ENCODE results near the gene ZNF599. TPM values are rescaled to one million over a fixed set of nuclear protein-coding genes. Genes with fewer than 3 reads are reported as not detected.
A peak's percentile ranks its signal among the peaks of the same experiment; 100 is the strongest.

ZNF599 gene
- total and polyA plus RNA-seq, 9 donors: 6.0 to 10.4 (median 9.2) TPM

- Histone ChIP-seq H3K9me3 (peaks cover 0 to 8% of the 10 kb centered on the region in 2 donors), H3K27me3 (no peaks in the 10 kb centered on the region), H3K36me3 (no peaks in the 10 kb centered on the region), H3K4me3 (peak overlapping the region; percentile 70), H3K4me1 (ENCODE audit: insufficient read depth) (peaks cover 19% of the 10 kb centered on the region), H3K27ac (peak overlapping the region; percentile 88 to 89)
- intact Hi-C loops (cut with DNase I): no loop called here
- TF ChIP-seq POLR2A (IDR thresholded peaks at IDR 0.05): no peak
- no peak for TF ChIP-seq EP300 (IDR thresholded peaks at IDR 0.05)
- TF ChIP-seq, protein P1, sequence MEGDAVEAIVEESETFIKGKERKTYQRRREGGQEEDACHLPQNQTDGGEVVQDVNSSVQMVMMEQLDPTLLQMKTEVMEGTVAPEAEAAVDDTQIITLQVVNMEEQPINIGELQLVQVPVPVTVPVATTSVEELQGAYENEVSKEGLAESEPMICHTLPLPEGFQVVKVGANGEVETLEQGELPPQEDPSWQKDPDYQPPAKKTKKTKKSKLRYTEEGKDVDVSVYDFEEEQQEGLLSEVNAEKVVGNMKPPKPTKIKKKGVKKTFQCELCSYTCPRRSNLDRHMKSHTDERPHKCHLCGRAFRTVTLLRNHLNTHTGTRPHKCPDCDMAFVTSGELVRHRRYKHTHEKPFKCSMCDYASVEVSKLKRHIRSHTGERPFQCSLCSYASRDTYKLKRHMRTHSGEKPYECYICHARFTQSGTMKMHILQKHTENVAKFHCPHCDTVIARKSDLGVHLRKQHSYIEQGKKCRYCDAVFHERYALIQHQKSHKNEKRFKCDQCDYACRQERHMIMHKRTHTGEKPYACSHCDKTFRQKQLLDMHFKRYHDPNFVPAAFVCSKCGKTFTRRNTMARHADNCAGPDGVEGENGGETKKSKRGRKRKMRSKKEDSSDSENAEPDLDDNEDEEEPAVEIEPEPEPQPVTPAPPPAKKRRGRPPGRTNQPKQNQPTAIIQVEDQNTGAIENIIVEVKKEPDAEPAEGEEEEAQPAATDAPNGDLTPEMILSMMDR (IDR thresholded peaks at IDR 0.05): no peak
- 13 to 16% (median 14%) methylated on average over 16 of the region's 16 CpGs for WGBS, 3 donors
- no peak for DNase-seq
Measured at GRCh38 chr19:34734537-34735103, 38.4 kb downstream of the ZNF599 start.

DNA sequence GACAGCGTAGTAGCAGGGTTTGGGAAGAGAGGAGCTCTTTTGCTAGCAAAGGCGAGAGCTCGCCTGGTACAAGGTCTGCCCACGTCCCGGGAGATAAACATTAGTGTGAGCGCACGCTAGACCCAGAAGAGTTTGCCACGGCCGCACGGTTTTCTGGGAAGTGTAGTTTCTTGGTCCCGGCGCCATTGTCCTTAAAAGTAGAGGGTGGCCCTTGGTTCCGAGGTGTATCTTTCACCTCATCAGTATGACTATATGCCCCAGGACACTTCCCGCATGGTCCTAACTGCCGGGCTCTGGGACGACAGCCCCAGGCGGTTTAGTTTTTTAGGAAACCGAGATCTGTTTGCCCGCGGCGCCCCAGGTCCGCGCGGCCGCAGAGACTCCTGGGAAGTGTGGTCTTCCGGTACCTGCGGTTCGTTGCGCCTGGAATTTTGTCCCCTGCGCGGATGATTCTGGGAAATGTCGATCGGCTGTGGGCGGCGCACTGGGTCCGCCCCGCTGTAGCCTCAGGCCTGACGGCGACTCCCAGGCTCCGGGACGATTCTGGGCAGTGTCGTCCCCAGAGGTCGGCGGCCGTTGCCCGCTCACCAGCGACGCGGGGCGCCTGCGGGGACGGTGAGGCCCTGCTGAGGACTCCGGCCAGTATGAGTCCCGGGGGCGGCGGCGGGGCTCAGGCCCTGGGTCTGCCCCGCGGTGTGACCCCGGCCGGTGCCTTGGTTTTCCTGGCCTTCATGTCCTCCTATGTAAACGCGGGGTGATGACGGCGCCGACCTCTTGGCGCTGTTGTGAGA lies 39.1 kb downstream of the ZNF599 start, which contains the start of gene ZNF181:
Gene ZNF181, plus strand, starts transcription at position 498 of the 791 bp plus-strand sequence. CDS start 795 bp downstream, outside the sequence.
- DNase-seq: peak; percentile 79 to 89 (median 85)
- Histone ChIP-seq H3K4me1 (ENCODE audit: insufficient read depth) (peaks cover 19% of the 10 kb centered on the region), H3K27ac (peak within 1 kb of the TSS; percentile 88 to 89), H3K36me3 (no peaks in the 10 kb centered on the region), H3K9me3 (peaks cover 0 to 8% of the 10 kb centered on the region in 2 donors), H3K27me3 (no peaks in the 10 kb centered on the region), H3K4me3 (peak within 1 kb of the TSS; percentile 70)
- 0% methylated on average over 55 to 67 of the region's 67 CpGs for WGBS, 3 donors
- intact Hi-C loops (cut with DNase I): no loop called here
- TF ChIP-seq EP300 (IDR thresholded peaks at IDR 0.05) (no peak), POLR2A (IDR thresholded peaks at IDR 0.05) (peak; percentile 71)
- TF ChIP-seq, protein P1 (IDR thresholded peaks at IDR 0.05): no peak

DNA sequence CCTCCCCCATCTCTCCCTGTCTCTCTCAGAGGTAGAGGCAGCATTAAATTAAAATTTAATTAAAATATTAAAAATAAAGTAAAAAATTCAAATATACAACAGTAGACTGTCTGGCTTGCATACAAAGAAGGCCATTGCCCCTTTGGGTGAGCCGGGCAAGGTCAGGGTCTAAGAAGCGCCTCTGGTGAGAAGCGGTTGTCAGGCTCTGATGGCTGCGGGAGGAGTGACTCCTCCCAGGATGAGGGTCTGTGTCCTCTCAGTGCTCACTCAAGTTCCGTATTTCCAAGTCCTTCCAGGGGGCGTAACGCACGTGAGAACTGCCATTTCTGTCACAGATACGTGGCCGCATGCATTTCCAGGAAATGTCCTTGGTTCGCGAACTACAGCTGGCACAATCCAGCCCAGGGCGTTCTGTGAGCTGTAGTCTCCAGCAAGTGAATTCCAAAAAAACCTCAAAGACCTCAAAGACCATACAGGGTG lies 39.7 kb downstream of the ZNF599 start:
- Histone ChIP-seq H3K36me3 (no peaks in the 10 kb centered on the region), H3K27ac (peak overlapping the region; percentile 88 to 89), H3K4me1 (ENCODE audit: insufficient read depth) (peaks cover 19% of the 10 kb centered on the region), H3K4me3 (peak overlapping the region; percentile 70), H3K9me3 (peaks cover 0 to 6% of the 10 kb centered on the region in 2 donors), H3K27me3 (no peaks in the 10 kb centered on the region)
- TF ChIP-seq, protein P1 (IDR thresholded peaks at IDR 0.05): no peak
- TF ChIP-seq POLR2A (IDR thresholded peaks at IDR 0.05): peak; percentile 32
- WGBS, 3 donors: 0 to 1% (median 0%) methylated on average over 13 of the region's 13 CpGs
- intact Hi-C loops (cut with DNase I): no loop called here
- no peak for DNase-seq

GRCh38 chr19:34732612-34733211 lies 40.3 kb downstream of the ZNF599 start:
- H3K4me3 ChIP-seq: peak overlapping the region; percentile 70
- H3K27me3 ChIP-seq: no peaks in the 10 kb centered on the region
- no peaks in the 10 kb centered on the region for H3K36me3 ChIP-seq
- DNase-seq: peak in 4 of 5 donors; percentile 26 to 40 (median 38)
- intact Hi-C loops (cut with DNase I): no loop called here
- 30 to 51% (median 39%) methylated on average over 15 of the region's 15 CpGs for WGBS, 3 donors
- H3K9me3 ChIP-seq: peaks cover 0 to 3% of the 10 kb centered on the region in 2 donors
- H3K27ac ChIP-seq: peak overlapping the region in 1 of 2 donors; percentile 89
- peaks cover 19% of the 10 kb centered on the region for H3K4me1 ChIP-seq (ENCODE audit: insufficient read depth)
- TF ChIP-seq POLR2A (IDR thresholded peaks at IDR 0.05) (no peak), EP300 (IDR thresholded peaks at IDR 0.05) (no peak)
- TF ChIP-seq, protein P1 (IDR thresholded peaks at IDR 0.05): no peak

Measured in ovary (tissue), 9 donors.